T-helper 2 cell treated with Interferon-gamma antibody and Interleukin-4, amounts not matched to agents 5 μg/mL and 100 μg/mL, for 36 hours (primary cell): ENCODE data around the gene TNFRSF13B.
"Not testable (repeated sequence)": the region's sequence is repeated elsewhere in the genome, so short reads cannot be mapped to it uniquely, and the experiment has no call there.

Source experiments
- DNase-seq: peaks from one replicate; pipeline ENCODE4 v3.0.0; 2021; ENCODE audit warnings: low spot score
- H3K27ac Mint-ChIP-seq: one replicate; pipeline ENCODE4 v1.8.0; 2021; ENCODE audit warnings: mild to moderate bottlenecking, mixed read lengths
- H3K27me3 Mint-ChIP-seq: one replicate; pipeline ENCODE4 v1.8.0; 2021; ENCODE audit warnings: low read depth, mixed read lengths
- H3K36me3 Mint-ChIP-seq: one replicate; pipeline ENCODE4 v1.8.0; 2021; ENCODE audit warnings: low read depth, mixed read lengths
- H3K4me1 Mint-ChIP-seq: one replicate; pipeline ENCODE4 v1.8.0; 2021; ENCODE audit warnings: low read depth, mixed read lengths
- H3K4me3 Mint-ChIP-seq: one replicate; pipeline ENCODE4 v1.8.0; 2022; ENCODE audit warnings: mild to moderate bottlenecking, moderate library complexity, mixed read lengths
- H3K9me3 Mint-ChIP-seq: one replicate; pipeline ENCODE4 v1.8.0; 2021; ENCODE audit warnings: mixed read lengths

Gene TNFRSF13B

DNA sequence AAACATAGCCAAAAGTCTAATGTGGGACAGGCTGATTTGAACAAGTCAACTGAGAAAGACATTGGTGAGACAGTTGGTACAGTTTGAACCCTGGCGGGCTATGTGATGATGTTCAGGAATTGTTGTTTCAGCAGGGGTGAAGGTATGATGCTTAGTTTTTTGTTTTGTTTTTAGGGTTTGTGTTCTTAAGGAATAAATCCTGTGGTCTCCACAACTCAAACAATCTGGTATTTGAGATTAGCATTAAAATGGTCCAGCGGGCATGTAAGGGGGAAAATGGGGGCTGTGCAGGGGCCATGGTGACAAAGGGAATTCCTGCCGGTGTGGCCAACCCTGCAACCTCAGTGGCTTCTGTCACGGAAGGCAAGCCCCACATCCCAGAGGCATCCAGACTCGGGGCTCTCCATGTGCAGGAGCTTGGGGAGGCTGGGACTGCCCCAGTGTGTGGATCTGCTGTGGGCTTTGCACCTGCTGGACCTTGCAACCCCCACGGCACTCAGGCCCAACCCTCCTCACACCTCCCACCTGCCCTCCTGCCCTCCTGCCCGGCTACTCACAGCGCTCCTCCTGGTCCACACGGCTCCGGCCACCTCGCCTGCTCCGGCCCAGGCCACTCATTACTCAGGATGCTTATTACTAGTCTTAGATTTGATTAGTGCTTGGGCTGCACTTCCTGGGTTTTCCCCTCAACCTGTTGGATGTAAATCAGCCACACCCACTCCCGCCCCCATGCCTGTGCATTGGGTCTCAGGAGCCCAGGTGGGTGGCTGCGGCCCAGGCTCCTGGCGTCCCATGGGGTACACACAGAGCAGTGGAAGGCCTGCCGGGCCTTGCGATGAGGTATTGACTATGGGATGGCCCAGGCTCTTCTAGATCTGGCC lies at the start of gene TNFRSF13B:
TSS of gene TNFRSF13B (minus strand) at position 661 of the 881 bp plus-strand sequence. CDS start at position 618, 43 bp downstream.
- Mint-ChIP-seq H3K9me3 (no peaks in the 10 kb centered on the region), H3K4me1 (peaks cover 7% of the 10 kb centered on the region), H3K36me3 (no peaks in the 10 kb centered on the region), H3K4me3 (no peak within 1 kb of the TSS), H3K27ac (no peak within 1 kb of the TSS), H3K27me3 (peaks cover 21% of the 10 kb centered on the region)
- no peak for DNase-seq

DNA sequence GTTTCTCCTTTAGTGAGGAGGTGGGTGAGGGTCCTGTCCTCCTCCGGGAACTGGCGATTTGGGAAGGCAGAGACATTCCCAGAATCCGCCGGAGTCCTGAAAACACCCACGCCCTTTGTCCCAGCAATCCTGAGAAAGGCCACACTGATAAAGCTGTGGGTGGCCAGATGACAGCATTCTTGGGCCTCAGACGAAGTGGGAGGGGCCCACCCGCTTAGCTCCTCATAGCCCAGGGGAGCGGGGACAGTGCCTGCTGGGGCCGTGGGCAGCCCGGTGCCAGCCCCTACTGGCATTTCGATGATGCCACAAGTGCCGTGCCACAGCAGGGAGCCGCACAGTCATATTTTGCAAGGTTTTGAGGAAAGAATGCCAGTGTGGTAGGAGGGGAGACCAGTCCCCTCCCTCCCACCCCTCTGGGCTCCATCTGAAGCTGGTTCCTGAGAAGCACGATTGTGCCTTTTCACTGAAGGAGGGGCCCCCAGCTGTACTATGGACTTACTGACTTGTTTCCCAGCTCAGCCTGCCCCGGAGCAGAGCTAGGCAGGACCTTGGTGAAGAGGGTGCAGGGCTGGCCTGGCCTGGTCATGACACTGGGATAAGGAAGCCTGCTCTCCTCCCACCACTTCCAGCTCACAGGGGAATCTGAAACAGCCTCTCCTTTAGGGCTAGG lies 49.4 kb upstream of the TNFRSF13B start:
- Mint-ChIP-seq H3K4me1 (peaks cover 14% of the 10 kb centered on the region), H3K27me3 (peaks cover 2% of the 10 kb centered on the region), H3K4me3 (no peak overlapping the region), H3K27ac (no peak overlapping the region), H3K36me3 (no peaks in the 10 kb centered on the region), H3K9me3 (no peaks in the 10 kb centered on the region)
- no peak for DNase-seq

GRCh38 chr17:17020821-17021193 lies 48.9 kb upstream of the TNFRSF13B start:
- Mint-ChIP-seq H3K4me1 (peaks cover 19% of the 10 kb centered on the region), H3K4me3 (no peak overlapping the region), H3K27ac (no peak overlapping the region), H3K36me3 (no peaks in the 10 kb centered on the region), H3K27me3 (peaks cover 2% of the 10 kb centered on the region), H3K9me3 (no peaks in the 10 kb centered on the region)
- no peak for DNase-seq

- H3K9me3 Mint-ChIP-seq: no peaks in the 10 kb centered on the region
- H3K4me1 Mint-ChIP-seq: peaks cover 21% of the 10 kb centered on the region
- peaks cover 5% of the 10 kb centered on the region for H3K27me3 Mint-ChIP-seq
- H3K36me3 Mint-ChIP-seq: no peaks in the 10 kb centered on the region
- H3K4me3 Mint-ChIP-seq: no peak overlapping the region
- DNase-seq: no peak
- no peak overlapping the region for H3K27ac Mint-ChIP-seq
Measured at GRCh38 chr17:17019891-17020456, 48.1 kb upstream of the TNFRSF13B start.

GRCh38 chr17:17019430-17019762 lies 47.5 kb upstream of the TNFRSF13B start:
- peaks cover 21% of the 10 kb centered on the region for H3K4me1 Mint-ChIP-seq
- H3K27ac Mint-ChIP-seq: no peak overlapping the region
- no peak overlapping the region for H3K4me3 Mint-ChIP-seq
- H3K9me3 Mint-ChIP-seq: no peaks in the 10 kb centered on the region
- no peaks in the 10 kb centered on the region for H3K36me3 Mint-ChIP-seq
- peaks cover 5% of the 10 kb centered on the region for H3K27me3 Mint-ChIP-seq
- DNase-seq: no peak

GRCh38 chr17:17018612-17019429 lies 46.9 kb upstream of the TNFRSF13B start:
- DNase-seq: no peak
- H3K27me3 Mint-ChIP-seq: peaks cover 5% of the 10 kb centered on the region
- H3K4me1 Mint-ChIP-seq: peaks cover 21% of the 10 kb centered on the region
- no peaks in the 10 kb centered on the region for H3K9me3 Mint-ChIP-seq
- H3K36me3 Mint-ChIP-seq: no peaks in the 10 kb centered on the region
- no peak overlapping the region for H3K27ac Mint-ChIP-seq
- no peak overlapping the region for H3K4me3 Mint-ChIP-seq

DNA sequence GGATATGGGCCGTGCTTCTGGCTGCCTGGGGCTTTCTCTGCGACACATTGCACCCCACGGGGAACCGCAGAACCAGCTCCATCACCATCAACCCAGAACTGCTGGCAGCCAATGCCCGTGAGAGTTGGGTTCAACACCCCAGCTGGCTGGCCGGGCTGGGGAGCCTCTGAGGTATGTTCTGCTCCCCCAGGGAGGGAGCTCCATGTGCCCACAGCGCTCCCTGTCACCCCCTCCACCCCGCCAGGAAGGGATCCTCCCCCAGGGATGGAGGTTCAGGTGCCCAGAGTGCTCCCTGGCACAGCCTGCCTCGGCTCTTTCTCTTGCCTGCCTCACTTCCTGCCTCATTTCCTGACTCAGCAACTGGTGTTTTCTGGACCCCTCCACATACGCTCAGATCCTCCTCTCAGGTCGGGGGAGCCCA lies 46.1 kb upstream of the TNFRSF13B start:
- peaks cover 5% of the 10 kb centered on the region for H3K27me3 Mint-ChIP-seq
- no peaks in the 10 kb centered on the region for H3K36me3 Mint-ChIP-seq
- DNase-seq: no peak
- peak overlapping the region; percentile 65 for H3K27ac Mint-ChIP-seq
- H3K9me3 Mint-ChIP-seq: no peaks in the 10 kb centered on the region
- H3K4me3 Mint-ChIP-seq: no peak overlapping the region
- H3K4me1 Mint-ChIP-seq: peaks cover 21% of the 10 kb centered on the region

- DNase-seq: no peak
- peaks cover 21% of the 10 kb centered on the region for H3K4me1 Mint-ChIP-seq
- H3K27ac Mint-ChIP-seq: peak overlapping the region; percentile 20
- H3K4me3 Mint-ChIP-seq: no peak overlapping the region
- peaks cover 5% of the 10 kb centered on the region for H3K27me3 Mint-ChIP-seq
- H3K36me3 Mint-ChIP-seq: no peaks in the 10 kb centered on the region
- no peaks in the 10 kb centered on the region for H3K9me3 Mint-ChIP-seq
Measured at GRCh38 chr17:17017343-17018014, 45.6 kb upstream of the TNFRSF13B start.

DNA sequence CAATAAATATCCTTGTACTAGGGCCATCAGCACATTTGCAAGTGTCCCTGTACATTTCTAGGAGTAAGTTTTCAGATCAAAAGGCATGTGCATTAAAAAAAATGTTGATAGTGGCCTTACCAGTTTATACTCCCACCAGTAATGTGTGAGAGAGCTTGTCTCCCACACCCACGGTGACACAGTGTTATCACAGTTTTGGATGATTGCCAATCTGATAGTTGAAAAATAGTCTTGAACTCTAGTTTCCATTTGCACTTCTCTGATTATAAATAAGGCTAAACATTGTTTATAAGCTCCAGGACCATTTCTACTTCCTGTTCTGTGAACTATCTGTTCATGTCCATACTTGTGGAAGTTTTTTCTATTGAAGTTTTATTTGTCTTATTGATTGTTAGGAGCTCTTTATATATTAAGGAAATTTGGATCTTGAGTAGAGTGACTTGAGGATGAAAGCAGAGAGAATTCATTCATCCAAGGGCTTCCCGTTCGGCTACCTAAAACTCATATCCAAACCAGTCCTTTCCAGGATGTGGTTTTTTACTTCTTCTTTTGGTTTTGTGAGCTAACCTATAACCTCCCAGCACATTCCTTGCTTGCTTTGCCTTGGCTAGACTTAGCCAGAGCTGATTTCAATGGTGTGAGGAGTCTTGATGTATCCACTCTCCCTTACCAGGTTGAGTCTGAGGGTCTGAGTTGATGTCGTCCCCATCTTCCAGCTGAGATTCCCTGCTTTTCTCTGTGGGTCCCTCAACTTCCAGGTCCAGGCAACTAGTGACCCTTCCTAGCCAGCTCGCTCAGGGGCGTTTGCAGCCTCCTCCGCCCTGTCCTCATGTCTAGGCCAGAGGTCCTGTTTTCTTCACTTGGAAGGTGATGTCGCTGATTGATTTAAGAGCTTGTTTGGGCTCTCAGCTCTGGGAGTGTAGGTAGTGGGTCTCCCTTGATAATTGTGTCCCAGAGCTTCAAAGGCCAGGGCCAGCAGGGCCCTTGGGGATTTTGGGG lies 44.6 kb upstream of the TNFRSF13B start:
- H3K9me3 Mint-ChIP-seq, H3K36me3 Mint-ChIP-seq, H3K27me3 Mint-ChIP-seq: not testable (repeated sequence)
- Mint-ChIP-seq H3K4me3 (peak overlapping the region; percentile 40), H3K27ac (peak overlapping the region; percentile 81), H3K4me1 (peaks cover 21% of the 10 kb centered on the region)
- peak; percentile 17 for DNase-seq

GRCh38 chr17:17015230-17015629 lies 43.3 kb upstream of the TNFRSF13B start:
- H3K9me3 Mint-ChIP-seq: no peaks in the 10 kb centered on the region
- peaks cover 5% of the 10 kb centered on the region for H3K27me3 Mint-ChIP-seq

DNA sequence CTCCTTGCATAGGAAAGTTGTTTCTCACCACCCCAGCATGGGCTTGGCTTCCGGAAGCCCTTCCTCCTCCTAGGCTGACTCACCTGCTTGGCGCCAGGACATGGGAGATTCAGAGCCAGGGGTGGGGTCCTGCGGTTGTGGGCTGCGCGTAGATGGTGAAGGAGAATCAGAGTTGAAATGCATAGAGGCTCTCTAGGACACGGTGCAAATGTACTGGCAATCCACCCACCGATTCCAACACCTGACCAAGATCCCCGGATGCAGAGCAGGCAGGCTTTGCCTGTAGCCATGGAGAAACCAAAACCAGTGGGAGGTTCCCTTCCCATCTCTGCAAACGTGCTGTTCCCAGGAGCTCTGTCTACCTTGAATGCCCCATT lies 42.8 kb upstream of the TNFRSF13B start:
- DNase-seq, H3K27me3 Mint-ChIP-seq: not testable (repeated sequence)
- H3K4me1 Mint-ChIP-seq: peaks cover 21% of the 10 kb centered on the region

More at GRCh38 chr17:17015230-17015629, 43.3 kb upstream of the TNFRSF13B start:
- Mint-ChIP-seq H3K4me1 (peaks cover 21% of the 10 kb centered on the region), H3K4me3 (no peak overlapping the region), H3K27ac (no peak overlapping the region), H3K36me3 (no peaks in the 10 kb centered on the region)
- DNase-seq: no peak

GRCh38 chr17:17013828-17014747 lies 42.2 kb upstream of the TNFRSF13B start:
- H3K4me1 Mint-ChIP-seq: peaks cover 21% of the 10 kb centered on the region
- not testable (repeated sequence) for H3K27ac Mint-ChIP-seq, H3K27me3 Mint-ChIP-seq, DNase-seq, H3K9me3 Mint-ChIP-seq, H3K36me3 Mint-ChIP-seq, H3K4me3 Mint-ChIP-seq

More for the DNA sequence above, 42.8 kb upstream of the TNFRSF13B start:
- not testable (repeated sequence) for H3K9me3 Mint-ChIP-seq, H3K36me3 Mint-ChIP-seq, H3K27ac Mint-ChIP-seq, H3K4me3 Mint-ChIP-seq
